K562 (cell line): Measurements from ENCODE around the gene UBA3. TPM values are rescaled to one million over a fixed set of nuclear protein-coding genes. Genes with fewer than 3 reads are reported as not detected.

ENCODE experiments used
- CBFA2T3 ChIP-seq: fragments of 450-650 bp; IDR thresholded peaks from 2 replicates; pipeline ENCODE4 v1.6.1; 2017
- COPS2 ChIP-seq: fragments of 450-650 bp; conservative IDR thresholded peaks from 2 replicates; pipeline ENCODE4 v1.6.1; 2016; ENCODE audit warnings: mild to moderate bottlenecking, moderate library complexity
- E2F3 ChIP-seq: fragments of 250-450 bp; sonication (Bioruptor Pico); IDR thresholded peaks from 2 replicates; pipeline ENCODE4 v1.4.0; 2020; ENCODE audit warnings: mild to moderate bottlenecking
- HEY1 ChIP-seq: fragments of 250-450 bp; sonication (Bioruptor Pico); IDR thresholded peaks from 2 replicates; pipeline ENCODE4 v1.5.0; 2020; ENCODE audit warnings: mild to moderate bottlenecking, moderate library complexity, borderline replicate concordance
- HNRNPL ChIP-seq: fragments of 200-400 bp; formaldehyde crosslinking; IDR thresholded peaks from 2 replicates; pipeline ENCODE4 v1.6.1; 2017; ENCODE audit warnings: low read depth, mild to moderate bottlenecking, low read length
- HOXB6 ChIP-seq: fragments of 250-450 bp; sonication (Bioruptor Pico); IDR thresholded peaks from 2 replicates; pipeline ENCODE4 v1.5.1; 2022; ENCODE audit warnings: mild to moderate bottlenecking, borderline replicate concordance
- POLR3A ChIP-seq: IDR thresholded peaks from 2 replicates; pipeline ENCODE4 v1.6.1; 2011; ENCODE audit warnings: borderline replicate concordance, mild to moderate bottlenecking, moderate library complexity; ENCODE audit not compliant: insufficient read length, insufficient read depth; ENCODE audit errors: extremely low read depth
- SIRT6 ChIP-seq: IDR thresholded peaks from one replicate; pipeline ENCODE4 v1.6.1; 2012; ENCODE audit warnings: low read depth, mild to moderate bottlenecking, control low read depth, inconsistent platforms, low read length, moderate library complexity
- SPI1 ChIP-seq: IDR thresholded peaks from 2 replicates; pipeline ENCODE4 v1.6.1; 2011; ENCODE audit warnings: low read depth, low read length, control low read depth, borderline replicate concordance
- TSC22D4 ChIP-seq: fragments of 450-650 bp; IDR thresholded peaks from 2 replicates; pipeline ENCODE4 v1.6.1; 2016; ENCODE audit warnings: missing genetic modification characterization, missing biosample characterization, control low read depth
- ZFP30 ChIP-seq: fragments of 250-450 bp; sonication (Bioruptor Pico); IDR thresholded peaks from 2 replicates; pipeline ENCODE4 v1.8.0; 2022; ENCODE audit warnings: moderate library complexity, mild to moderate bottlenecking, inconsistent platforms, borderline replicate concordance
- ZNF217 ChIP-seq: sonication (generic); formaldehyde crosslinking; IDR thresholded peaks from 2 replicates; pipeline ENCODE4 v1.8.0; 2022; ENCODE audit warnings: mild to moderate bottlenecking, missing genetic modification reagents
- ZNF79 ChIP-seq: fragments of 250-450 bp; sonication (Bioruptor Pico); IDR thresholded peaks from 2 replicates; pipeline ENCODE4 v1.4.0; 2020; ENCODE audit warnings: low read depth, mild to moderate bottlenecking, moderate library complexity
- polyA plus RNA-seq, 8 experiments: library from polyadenylated mRNA; depleted of rRNA in 4 of 8; stranded (reverse) in 5 of 8; unstranded in 3 of 8; fragments of >200 nt; fragmentation: Nextera tagmentation in 2 of 8; fragmentation: Illumina TruSeq in 1 of 8; extraction: Ambion mirVana in 2 of 8; extraction: Trizol in 1 of 8; gene quantifications; 2 replicates each; pipeline versions ENCODE4 v1.2.1 to v1.2.3, GENCODE V29; 2011 to 2014; ENCODE audit warnings: inconsistent platforms in 1 of 8, missing spikeins in 1 of 8
- total RNA-seq, 7 experiments: library from RNA; depleted of rRNA in 6 of 7; stranded (reverse); fragments of >200 nt in 6 of 7; fragmentation: Illumina TruSeq in 2 of 7; extraction: Trizol in 2 of 7; gene quantifications; 2 replicates each; pipeline versions ENCODE4 v1.2.1 to v1.2.3, GENCODE V29; 2011 to 2021; ENCODE audit warnings: low replicate concordance in 1 of 7
- TF ChIP-seq, protein P1 (sequence below): fragments of 450-650 bp; IDR thresholded peaks from 2 replicates; pipeline ENCODE4 v1.6.1; 2016
- TF ChIP-seq, protein P2 (sequence below), 2 experiments: fragments of 450-650 bp in 1 of 2; sonication (generic) in 1 of 2; formaldehyde crosslinking; conservative IDR thresholded peaks; 2 replicates each; pipeline versions ENCODE4 v1.4.0 to v1.8.1; 2020 to 2022; ENCODE audit warnings: mild to moderate bottlenecking in 1 of 2, missing genetic modification reagents in 1 of 2
- TF ChIP-seq, protein P3 (sequence below), 2 experiments: fragments of 250-450 bp in 1 of 2; fragments of 450-650 bp in 1 of 2; sonication (Bioruptor Pico) in 1 of 2; IDR thresholded peaks; 2 replicates each; pipeline versions ENCODE4 v1.6.1 to v1.8.0; 2016 to 2021; ENCODE audit warnings: mild to moderate bottlenecking in 2 of 2, moderate library complexity in 2 of 2, missing compliant biosample characterization in 1 of 2, missing genetic modification characterization in 1 of 2
- TF ChIP-seq, protein P4 (sequence below): fragments of 450-650 bp; IDR thresholded peaks from 2 replicates; pipeline ENCODE4 v1.6.1; 2016; ENCODE audit warnings: low read depth, mild to moderate bottlenecking, moderate library complexity
- TF ChIP-seq, protein P5 (sequence below): IDR thresholded peaks from 3 replicates; pipeline ENCODE4 v1.6.1; 2011; ENCODE audit warnings: borderline replicate concordance, mild to moderate bottlenecking, moderate library complexity; ENCODE audit not compliant: insufficient read length; ENCODE audit errors: extremely low read depth

The UBA3 gene
- total and polyA plus RNA-seq, 9 of the 15 experiments (the other 6 are each of a cell fraction or from before 2014, with no cell fraction given): 23.2 to 80.0 (median 38.6) TPM

DNA sequence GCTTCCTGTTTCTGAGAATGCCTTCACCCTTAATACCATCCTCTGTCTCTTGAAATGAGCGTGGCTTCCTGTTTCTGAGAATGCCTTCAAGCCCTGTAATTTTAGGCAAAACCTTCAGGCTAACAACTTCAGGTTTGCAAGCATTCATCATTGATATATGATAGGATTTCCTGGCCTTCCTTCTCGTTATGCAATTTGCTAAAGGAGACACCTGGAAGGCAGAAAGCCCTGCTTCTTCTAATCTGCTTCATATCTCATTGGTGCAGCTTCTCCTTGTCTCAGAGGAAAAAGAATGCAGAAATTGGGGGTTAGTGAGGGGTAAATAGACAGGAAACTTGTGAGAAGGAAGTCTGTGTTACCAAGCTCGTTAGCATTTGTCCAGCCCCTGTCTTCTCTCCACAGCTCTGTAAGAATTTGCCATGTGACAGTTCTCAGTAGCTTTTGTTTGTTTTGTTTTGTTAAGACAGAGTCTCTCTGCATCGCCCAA lies 11.9 kb upstream of the UBA3 start (continued):
- TF ChIP-seq, protein P1, sequence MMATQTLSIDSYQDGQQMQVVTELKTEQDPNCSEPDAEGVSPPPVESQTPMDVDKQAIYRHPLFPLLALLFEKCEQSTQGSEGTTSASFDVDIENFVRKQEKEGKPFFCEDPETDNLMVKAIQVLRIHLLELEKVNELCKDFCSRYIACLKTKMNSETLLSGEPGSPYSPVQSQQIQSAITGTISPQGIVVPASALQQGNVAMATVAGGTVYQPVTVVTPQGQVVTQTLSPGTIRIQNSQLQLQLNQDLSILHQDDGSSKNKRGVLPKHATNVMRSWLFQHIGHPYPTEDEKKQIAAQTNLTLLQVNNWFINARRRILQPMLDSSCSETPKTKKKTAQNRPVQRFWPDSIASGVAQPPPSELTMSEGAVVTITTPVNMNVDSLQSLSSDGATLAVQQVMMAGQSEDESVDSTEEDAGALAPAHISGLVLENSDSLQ: no peak
- no peak for TF ChIP-seq COPS2
- TF ChIP-seq, protein P2, sequence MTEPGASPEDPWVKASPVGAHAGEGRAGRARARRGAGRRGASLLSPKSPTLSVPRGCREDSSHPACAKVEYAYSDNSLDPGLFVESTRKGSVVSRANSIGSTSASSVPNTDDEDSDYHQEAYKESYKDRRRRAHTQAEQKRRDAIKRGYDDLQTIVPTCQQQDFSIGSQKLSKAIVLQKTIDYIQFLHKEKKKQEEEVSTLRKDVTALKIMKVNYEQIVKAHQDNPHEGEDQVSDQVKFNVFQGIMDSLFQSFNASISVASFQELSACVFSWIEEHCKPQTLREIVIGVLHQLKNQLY (CRISPR knock-in tag; conservative IDR thresholded peaks at IDR 0.05): no peak
- no peak for TF ChIP-seq ZNF79
- TF ChIP-seq ZFP30 (CRISPR knock-in tag): no peak
- no peak for TF ChIP-seq E2F3 (CRISPR knock-in tag)
- TF ChIP-seq POLR3A: no peak
- no peak for TF ChIP-seq TSC22D4 (tag)
- peak; percentile 33; the same call in 1 of the 2 replicates for TF ChIP-seq CBFA2T3
- TF ChIP-seq SIRT6: no peak
- TF ChIP-seq, protein P3, sequence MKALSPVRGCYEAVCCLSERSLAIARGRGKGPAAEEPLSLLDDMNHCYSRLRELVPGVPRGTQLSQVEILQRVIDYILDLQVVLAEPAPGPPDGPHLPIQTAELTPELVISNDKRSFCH (CRISPR knock-in tag; IDR thresholded peaks at IDR 0.05): no peak
- TF ChIP-seq, protein P3 (tag; IDR thresholded peaks at IDR 0.05): no peak
- no peak for TF ChIP-seq ZNF217 (CRISPR knock-in tag)
- no peak for TF ChIP-seq HOXB6 (CRISPR knock-in tag)
- TF ChIP-seq SPI1: 0 out of 2 replicates have a peak, but pooled peaks have one; percentile 57
- TF ChIP-seq, protein P4, sequence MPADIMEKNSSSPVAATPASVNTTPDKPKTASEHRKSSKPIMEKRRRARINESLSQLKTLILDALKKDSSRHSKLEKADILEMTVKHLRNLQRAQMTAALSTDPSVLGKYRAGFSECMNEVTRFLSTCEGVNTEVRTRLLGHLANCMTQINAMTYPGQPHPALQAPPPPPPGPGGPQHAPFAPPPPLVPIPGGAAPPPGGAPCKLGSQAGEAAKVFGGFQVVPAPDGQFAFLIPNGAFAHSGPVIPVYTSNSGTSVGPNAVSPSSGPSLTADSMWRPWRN: no peak
- TF ChIP-seq HEY1 (CRISPR knock-in tag): no peak
- TF ChIP-seq, protein P5, sequence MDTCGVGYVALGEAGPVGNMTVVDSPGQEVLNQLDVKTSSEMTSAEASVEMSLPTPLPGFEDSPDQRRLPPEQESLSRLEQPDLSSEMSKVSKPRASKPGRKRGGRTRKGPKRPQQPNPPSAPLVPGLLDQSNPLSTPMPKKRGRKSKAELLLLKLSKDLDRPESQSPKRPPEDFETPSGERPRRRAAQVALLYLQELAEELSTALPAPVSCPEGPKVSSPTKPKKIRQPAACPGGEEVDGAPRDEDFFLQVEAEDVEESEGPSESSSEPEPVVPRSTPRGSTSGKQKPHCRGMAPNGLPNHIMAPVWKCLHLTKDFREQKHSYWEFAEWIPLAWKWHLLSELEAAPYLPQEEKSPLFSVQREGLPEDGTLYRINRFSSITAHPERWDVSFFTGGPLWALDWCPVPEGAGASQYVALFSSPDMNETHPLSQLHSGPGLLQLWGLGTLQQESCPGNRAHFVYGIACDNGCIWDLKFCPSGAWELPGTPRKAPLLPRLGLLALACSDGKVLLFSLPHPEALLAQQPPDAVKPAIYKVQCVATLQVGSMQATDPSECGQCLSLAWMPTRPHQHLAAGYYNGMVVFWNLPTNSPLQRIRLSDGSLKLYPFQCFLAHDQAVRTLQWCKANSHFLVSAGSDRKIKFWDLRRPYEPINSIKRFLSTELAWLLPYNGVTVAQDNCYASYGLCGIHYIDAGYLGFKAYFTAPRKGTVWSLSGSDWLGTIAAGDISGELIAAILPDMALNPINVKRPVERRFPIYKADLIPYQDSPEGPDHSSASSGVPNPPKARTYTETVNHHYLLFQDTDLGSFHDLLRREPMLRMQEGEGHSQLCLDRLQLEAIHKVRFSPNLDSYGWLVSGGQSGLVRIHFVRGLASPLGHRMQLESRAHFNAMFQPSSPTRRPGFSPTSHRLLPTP: no peak
- no peak for TF ChIP-seq HNRNPL
